Renal cortical epithelial cell (primary cell): ENCODE measurements around the gene RAB28. TPM values are rescaled to one million over a fixed set of nuclear protein-coding genes. Genes with fewer than 3 reads are reported as not detected.
"Not testable (repeated sequence)": the region's sequence is repeated elsewhere in the genome, so short reads cannot be mapped to it uniquely, and the experiment has no call there.

Source experiments
- DNase-seq: peaks from one replicate; pipeline ENCODE4 v3.0.0-alpha.2; 2011; ENCODE audit warnings: low read depth
- total RNA-seq: library from RNA; depleted of rRNA; stranded (reverse); fragments of >200 nt; gene quantifications from 2 replicates; pipeline ENCODE4 v1.2.3, GENCODE V29; 2014

RAB28 gene
- total RNA-seq, 1 donor from 2014 or later: 18.7 TPM

DNA sequence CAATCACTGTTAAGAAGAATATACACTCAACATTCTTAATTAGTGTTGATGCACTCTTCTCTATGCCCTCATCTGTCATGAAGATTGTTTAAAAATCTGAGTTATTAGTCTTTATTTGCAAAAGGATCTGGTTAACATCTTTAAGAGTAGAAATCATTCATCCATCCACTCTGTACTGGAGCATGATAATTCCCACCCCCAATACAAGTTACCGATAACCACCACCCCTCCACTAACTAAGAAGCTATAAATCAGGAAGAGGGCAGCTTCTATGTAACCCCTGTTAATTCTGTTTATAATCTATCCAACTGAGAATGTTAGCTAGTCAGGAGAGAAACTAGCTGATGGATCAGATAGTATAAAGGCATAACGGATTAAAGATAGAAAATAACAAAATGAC, 34.5 kb downstream of the RAB28 start:
- no peak for DNase-seq

GRCh38 chr4:13445841-13446790, 38.0 kb downstream of the RAB28 start:
- DNase-seq: no peak

- peak; percentile 41 for DNase-seq
Observed at GRCh38 chr4:13441506-13441905, 42.6 kb downstream of the RAB28 start.

DNA sequence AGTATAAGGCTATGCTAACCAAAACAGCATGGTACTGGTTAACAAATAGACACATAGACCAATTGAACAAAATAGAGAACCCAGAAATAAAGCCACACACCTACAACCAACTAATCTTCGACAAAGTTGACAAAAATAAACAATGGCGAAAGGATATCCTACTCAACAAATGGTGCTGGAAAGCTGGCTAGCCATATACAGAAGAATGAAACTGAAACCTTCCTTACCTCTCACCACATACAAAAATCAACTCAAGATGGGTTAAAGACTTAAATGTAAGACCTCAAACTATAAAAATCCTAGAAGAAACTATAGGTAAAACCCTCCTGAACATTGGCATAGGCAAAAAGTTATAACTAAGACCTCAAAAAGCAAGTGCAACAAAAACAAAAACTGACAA, 47.2 kb downstream of the RAB28 start:
- no peak for DNase-seq

GRCh38 chr4:13432453-13432852, 51.7 kb downstream of the RAB28 start:
- DNase-seq: no peak

DNA sequence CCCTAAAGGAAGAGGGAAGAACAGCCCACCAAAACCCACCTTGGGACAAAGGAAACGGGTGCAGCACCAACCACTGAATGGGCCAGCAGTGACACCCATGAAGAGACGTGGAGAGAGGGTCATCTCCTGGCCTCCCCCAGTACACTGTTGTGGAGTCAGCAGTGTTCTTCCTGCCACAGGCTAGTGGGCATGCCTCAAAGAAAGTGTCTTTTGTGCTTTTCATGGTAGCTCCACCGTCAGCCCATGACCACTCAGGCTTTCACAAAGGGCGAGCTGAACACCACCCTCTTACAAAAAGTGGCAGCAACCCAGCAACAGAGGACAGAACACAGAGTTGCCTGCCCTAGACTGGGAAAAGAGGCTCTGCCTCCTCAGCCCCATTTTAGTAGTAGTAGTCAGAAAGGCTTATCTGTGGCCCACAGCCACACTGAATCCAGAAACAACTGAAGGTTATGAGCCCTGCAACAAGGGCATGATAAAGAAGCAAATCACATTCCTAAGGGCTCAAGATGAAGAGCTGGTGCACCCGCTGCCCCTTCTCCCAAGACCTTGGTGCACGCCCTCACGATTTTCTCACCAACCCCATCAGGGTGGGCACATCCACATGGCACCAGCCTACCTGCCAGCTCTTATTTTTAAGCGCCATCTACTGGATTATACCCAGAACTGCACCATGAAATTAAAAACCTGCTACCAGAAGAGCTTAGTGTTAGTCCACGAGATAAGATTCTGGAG, 53.1 kb downstream of the RAB28 start:
- no peak for DNase-seq

GRCh38 chr4:13427599-13428325, 56.4 kb downstream of the RAB28 start:
- no peak for DNase-seq

GRCh38 chr4:13415068-13415785, 68.9 kb downstream of the RAB28 start:
- no peak for DNase-seq

- no peak for DNase-seq
Observed at GRCh38 chr4:13413729-13414437, 70.3 kb downstream of the RAB28 start.

DNA sequence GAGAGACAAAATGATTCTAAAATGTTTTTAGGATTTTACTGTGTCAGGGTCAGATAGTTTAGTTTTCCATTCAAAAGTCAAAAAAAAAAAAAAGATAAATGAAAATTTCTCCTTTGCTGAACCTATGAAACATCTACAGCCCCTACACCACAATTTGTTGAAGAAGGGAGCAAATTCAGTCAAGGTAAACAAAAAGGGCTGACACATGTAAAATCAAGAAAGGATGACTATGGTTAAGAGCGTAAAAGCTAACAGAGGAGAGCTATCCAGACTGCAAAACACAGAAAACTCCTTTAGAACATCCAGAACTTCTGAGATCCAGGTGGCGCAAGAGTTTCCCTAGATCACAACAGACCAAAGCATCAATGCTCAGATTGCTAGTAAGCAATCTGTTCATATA, 72.2 kb downstream of the RAB28 start:
- DNase-seq: no peak

GRCh38 chr4:13409324-13409723, 74.8 kb downstream of the RAB28 start:
- no peak for DNase-seq

DNA sequence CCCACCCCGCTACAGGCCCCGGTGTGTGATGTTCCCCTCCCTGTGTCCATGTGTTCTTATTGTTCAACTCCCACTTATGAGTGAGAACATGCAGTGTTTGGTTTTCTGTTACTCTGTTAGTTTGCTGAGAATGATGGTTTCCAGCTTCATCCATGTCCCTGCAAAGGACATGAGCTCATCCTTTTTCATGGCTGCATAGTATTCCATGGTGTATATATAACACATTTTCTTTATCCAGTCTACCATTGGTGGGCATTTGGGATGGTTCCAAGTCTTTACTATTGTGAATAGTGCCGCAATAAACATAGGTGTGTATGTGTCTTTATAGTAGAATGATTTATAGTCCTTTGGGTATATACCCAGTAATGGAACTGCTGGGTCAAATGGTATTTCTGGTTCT, 78.0 kb downstream of the RAB28 start:
- not testable (repeated sequence) for DNase-seq

DNA sequence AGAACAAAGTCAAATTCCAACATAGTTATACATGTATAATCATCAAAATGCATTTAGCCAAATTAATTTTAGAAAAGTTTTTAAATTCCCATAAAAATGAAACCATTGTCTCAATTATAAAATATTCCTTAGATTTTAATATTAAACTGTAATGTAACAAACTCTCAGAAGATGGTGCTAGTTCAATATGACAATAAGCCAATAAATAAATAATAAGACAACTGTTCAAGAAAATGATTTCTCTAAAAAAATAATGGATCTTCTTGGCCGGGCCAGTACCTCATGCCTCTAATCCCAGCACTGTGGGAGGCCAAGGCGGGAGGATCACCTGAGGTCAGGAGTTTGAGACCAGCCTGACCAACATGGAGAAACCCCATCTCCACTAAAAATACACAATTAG, 80.3 kb downstream of the RAB28 start:
- no peak for DNase-seq

GRCh38 chr4:13403326-13403725, 80.8 kb downstream of the RAB28 start:
- DNase-seq: no peak

DNA sequence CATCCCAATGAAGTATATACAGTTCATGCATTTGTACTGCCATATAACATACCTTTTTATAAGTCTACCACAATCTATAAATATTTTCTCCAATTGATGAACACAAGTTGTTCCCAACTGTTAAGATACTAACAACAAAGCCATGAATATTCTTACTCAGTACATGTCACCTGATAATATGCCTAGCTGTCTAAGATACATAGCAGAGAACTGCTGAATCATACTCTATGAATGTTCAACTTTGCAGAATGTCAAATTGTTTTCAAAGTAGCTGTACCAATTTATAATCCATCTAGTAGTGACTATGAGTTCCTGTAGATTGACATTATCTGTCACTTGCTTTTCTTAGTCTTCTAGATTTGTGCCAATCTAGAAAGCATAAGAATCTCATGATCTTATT, 84.9 kb downstream of the RAB28 start:
- peak; percentile 80 for DNase-seq

GRCh38 chr4:13396161-13396560, 88.0 kb downstream of the RAB28 start:
- DNase-seq: no peak

GRCh38 chr4:13389901-13390300, 94.2 kb downstream of the RAB28 start:
- not testable (repeated sequence) for DNase-seq

- DNase-seq: no peak
Observed at GRCh38 chr4:13386405-13387107, 97.6 kb downstream of the RAB28 start.

DNA sequence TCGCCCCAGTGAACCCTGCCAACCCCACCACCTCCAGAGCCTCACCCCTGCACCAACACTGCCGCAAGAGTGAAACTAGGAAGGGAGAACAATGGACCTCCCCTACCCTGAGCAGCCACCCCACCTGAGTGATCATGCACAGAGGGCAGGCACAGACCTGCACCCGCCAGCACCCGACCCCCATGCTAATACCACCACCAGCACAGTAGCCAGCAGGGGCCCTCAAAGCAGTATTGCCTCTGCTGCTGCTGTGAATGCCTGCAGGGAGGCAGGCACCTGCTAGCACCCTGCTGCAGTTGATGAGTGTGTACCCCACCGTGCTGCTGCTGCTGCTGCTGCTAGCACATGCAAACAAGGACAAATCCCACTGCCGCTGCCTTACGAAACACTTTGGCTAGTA, 100.1 kb downstream of the RAB28 start:
- no peak for DNase-seq
